HG03175 (cell line): ENCODE data around the gene CEP72.
"Not testable (repeated sequence)": the region's sequence is repeated elsewhere in the genome, so short reads cannot be mapped to it uniquely, and the experiment has no call there.

ENCODE experiments used
- ATAC-seq: cut with Tn5 transposase; IDR thresholded peaks from one replicate; pipeline ENCODE4 v1.9.1; 2021; ENCODE audit warnings: mild to moderate bottlenecking, moderate library complexity; ENCODE audit not compliant: unreplicated experiment

The CEP72 gene

DNA sequence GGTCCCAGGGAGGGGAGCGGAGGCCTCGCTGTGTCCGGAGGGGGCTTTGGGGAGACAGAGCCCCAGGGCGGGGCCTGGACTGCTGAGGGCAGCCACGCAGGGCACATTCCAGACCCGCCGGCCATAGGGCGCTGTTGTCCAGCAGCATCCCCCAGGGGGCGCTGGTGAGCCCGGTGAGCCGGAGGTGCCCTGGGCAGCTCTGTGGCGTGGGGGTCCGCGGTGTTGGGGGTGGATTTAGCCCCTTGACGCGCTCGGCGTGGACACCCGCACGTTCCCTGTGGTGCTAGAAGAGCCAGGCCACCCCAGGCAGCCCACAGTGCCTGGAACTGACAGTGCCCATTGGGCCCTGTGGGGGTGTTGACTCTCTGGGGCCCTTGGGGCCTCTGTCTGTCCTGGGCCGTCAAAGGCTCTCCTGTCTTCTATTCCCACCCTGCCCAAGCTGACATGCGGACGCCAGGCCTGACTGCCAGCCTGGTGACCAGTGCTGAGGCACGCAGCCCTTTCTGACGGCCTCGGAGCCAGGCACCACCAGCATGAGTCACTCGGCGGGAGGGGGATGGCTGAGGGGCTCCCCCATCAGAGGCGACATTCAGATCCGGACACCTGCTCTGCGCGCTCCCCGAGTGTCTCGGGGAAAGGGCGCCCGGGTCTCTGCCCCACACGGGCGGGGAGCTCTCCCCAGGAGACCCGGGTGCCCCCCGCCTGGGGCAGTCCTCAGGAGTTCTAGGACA is 57.1 kb downstream of the CEP72 start:
- ATAC-seq = no peak

DNA sequence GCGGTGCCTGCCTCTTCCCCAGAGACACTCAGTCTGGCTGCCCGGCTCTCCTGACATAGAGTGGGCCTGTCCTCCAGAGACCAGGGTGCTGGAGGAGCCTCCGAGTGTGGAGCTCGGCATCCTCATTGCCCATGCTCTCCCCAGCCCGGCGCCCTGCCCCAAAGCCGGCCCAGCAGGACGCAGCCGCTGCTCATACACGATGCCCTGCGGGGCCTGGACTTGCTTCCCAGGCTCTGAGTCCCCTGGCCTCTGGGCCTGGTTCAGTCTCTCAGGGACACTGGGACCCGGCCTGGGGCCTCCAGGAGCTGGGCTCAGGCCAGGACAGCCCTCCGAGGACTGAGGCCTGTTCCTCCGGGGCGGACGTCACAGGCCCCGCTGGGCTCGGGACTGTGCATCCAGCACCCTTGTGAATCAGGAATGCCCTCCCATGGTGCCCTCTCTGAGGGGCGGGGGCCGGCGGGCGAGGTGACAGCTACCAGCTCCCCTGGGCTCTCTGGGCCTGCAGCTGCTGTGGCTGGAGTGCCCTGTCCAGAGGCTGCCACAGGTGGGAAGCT is 57.8 kb downstream of the CEP72 start:
- no peak for ATAC-seq

DNA sequence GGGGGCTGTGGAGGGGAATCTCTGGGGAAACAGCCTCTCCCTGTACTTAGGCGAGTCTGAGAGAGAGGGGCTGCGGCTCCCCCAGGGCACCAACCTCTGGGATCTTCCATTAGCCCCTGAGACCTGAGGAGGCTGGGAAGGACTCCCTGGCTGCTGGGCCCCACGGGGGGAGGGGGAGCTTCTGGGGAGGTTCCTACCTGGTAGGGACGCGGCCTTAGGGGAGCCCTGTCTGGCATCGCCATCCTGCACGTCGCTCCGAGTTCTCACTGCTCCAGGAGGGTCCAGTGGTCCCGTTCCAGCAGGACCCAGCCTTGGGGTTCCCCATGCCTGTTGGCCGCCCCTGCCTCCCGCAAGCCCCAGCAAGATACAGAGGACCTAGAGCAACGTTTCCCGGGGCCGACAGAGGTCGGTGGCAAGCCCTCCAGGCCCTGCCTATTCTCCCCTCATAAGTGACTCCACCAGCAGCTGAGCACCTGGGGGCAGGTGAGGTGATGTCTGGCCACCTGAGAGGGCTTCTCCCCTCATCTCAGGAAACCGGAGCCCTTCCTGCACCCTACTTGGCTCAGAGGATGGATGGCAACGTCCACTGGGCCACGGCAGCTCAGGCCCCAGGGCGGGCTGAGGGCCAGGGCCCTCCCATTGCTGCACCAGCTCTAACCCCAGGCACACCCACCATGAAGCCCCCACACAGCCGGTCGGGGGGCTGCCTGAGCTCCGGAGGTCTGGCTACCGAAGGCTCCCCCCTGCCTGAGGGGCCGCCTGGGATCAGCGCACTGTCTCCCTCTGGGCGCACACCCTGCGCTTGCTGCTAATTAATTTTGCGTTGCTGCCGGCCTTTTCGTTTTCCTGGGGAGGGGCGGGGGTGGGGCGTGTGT is 58.5 kb downstream of the CEP72 start:
- no peak for ATAC-seq

DNA sequence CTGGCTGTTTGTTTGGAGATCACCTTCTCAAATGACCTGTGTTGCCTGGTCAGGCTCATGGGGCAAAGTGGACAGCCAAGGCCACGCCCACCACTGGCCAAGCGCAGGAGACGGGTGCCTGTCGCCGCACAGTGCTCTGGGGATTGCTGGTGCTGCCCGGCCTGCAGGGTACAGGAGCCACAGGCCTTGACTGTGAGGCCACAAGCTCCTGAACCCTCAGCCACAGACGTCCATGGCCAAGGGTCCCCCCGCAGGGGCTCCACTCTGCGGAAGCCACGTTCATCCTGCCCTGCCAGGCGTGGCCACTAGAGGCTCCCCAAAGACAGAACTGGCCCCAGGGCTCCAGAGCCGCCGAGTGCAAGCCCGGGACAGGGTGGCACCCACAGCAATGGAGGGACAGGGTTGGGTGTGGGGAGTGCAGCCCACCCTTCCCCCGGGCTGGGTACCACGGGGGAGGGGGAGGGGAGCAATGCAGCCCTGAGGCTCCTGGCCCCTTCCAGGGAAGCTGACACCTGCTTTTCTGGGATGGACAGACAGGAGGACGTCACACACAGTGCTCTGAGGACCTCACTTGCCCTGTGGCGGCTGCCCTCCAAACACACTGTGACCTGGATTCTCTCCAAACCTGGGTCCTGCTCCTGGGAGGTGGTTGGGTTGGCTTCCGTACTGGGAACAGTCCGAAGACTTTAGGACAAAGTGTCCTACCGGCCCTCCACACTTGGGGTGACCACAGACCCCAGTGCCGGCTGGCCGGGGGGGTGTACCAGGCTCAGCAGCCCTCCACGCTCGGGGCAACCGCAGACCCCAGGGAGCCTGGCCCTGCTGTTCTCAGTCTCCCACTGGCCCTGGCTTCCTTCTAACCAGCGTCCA is 59.6 kb downstream of the CEP72 start:
- ATAC-seq = peak; percentile 47

DNA sequence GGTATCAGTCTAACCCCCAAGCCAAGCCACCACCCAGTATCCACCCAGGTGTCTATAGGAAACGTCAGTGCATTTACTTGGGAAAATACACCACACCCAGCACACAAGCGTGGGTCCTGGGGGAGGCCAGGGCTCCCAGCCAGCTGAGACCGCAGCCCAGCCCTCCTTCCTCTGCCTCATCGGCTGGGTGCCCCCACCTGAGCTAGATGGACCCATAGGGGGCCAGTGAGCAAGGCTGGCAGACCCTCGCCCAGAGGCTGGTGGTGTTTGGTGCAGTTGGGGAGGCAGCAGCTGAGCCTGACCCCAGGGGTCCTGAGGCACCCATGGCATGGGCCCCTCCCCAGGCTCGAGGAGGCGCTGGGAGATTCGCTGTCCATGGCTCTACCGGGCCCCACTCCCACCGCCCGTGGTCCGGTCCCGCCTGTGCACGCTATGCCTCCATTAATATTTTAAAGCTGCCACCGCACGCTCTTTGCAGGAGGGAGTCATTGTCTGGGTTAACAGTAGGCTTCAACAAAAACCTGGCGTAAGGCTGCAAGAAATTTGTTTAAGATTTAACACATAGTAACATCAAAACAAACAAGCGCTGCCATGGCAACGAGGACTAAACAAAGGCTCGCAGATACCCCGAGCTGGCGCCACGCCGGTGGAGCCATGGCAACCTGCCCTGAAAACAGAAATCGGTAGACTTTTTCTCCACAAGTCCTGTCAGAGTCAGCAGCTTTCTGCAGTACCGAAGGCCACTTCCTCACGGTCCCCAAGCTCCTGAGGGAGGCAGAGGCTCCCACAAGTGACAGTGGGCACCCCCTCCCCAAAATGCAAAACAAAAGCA is 60.4 kb downstream of the CEP72 start:
- ATAC-seq = peak; percentile 45

DNA sequence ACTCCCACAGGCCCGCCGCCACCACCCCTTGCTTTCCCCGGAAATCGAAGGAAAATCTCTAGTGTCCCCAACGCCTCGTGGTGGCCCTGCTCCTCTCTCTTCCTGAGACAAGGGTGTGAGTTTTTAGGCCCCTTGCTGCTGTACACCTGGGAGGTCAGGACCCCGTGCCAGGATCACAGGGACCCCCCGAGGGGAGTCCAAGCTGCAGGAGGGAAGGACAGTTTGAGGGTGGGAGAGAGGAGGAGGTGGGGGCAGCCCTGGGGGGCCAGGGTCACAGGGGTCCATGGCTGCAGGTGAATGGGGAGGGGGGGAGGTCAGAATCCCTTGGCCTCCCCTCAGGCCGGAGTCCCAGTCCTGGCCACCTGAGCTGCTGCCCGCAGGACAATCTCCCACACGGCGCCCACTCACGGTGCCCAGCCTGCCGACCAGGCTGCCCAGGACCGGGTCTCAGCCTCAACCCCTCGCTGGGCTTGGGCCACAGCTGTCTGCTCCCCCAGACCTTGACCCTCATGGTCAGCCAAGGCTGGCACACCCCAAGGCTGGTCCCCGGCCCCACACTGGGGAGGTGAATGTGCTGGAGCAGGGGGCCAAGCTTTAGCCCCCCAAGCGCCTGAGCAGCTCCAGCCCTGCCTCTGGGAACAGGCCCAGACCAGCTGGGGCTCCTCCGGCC is 61.2 kb downstream of the CEP72 start:
- ATAC-seq = no peak

DNA sequence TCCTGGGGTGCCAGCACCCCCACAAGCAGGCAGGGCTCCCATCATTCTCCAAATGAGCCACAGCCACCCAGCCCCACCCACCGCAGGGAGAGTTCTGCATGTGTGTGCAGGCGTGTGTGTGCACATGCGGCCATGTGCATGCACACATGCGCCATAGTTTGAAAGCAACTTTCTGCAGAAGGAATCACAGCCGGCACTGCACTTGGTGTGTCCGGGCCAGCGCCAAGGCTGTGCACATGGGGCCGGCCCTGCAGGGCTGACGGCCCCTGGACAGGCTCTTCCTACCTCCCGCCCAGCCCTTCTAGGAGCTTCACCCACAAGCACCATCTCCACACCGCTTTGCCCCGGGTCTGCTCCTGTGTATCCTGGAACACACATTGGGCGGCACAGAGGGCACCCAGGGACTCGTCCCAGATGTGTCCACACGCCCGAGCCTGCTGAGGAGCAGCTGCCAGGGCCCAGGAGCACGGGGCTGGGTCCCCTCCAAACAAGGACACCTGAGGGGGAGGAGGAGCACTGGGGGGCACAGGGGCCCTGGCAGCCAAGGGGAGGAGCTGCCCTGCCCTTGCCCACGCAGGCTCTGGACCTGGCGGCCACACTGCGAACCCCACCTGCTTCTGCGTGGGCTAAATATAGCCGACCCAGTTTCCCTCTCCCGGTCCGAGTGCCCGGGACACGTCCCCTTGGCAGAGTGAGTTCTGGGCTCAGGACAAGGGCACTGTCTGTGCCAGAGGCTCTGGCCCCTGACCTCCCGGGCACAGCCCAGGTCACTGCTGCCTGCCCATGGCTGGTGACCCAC is 61.9 kb downstream of the CEP72 start:
- no peak for ATAC-seq

DNA sequence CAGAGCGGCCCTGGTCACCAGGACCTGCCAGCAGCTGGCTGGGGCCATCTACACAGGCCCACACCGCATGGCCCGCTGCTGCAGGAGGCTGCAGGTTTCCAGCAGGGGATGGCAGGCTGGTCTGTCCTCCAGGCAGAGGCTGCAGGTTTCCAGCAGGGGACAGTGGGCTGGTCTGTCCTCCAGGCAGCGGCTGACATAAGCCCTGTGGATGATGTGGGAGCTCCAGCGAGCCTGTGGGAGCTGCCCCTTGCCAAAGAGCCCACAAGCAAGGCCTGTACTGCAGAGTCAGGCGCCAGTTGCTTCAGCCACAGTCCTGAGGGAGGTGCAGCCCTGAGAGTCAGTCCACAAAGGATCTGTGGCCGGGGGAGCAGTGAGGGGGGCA is 62.5 kb downstream of the CEP72 start:
- no peak for ATAC-seq

DNA sequence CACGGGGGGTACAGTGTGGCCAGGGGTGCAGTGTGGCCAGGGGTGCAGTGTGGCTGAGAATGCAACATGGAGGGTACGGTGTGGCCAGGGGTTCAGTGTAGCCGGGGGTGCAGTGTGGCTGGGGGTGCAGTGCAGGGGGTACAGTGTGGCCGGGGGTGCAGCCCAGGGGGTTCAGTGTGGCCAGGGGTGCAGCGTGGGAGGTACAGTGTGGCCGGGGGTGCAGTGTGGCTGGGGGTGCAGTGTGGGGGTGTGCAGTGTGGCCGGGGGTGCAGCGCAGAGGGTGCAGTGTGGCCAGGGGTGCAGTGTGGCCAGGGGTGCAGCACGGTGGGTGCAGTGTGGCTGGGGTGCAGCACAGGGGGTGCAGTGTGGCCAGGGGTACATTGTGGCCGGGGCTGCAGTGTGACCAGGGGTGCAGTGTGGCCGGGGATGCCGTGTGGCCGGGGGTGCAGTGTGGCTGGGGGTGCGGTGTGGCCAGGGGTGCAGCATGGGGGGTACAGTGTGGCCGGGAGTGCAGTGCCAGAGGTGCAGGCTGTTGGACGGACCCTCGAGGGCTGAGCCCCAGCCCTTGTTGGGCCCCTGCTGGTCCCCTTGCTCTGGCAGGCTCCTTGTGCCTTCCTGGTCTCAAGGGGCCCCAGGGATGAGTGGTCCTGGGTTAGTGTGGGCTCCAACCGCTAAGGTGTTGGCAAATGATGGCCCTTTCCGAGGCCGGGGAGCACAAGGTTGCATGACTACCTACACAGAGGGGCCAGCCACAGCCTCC is 63.2 kb downstream of the CEP72 start:
- no peak for ATAC-seq

DNA sequence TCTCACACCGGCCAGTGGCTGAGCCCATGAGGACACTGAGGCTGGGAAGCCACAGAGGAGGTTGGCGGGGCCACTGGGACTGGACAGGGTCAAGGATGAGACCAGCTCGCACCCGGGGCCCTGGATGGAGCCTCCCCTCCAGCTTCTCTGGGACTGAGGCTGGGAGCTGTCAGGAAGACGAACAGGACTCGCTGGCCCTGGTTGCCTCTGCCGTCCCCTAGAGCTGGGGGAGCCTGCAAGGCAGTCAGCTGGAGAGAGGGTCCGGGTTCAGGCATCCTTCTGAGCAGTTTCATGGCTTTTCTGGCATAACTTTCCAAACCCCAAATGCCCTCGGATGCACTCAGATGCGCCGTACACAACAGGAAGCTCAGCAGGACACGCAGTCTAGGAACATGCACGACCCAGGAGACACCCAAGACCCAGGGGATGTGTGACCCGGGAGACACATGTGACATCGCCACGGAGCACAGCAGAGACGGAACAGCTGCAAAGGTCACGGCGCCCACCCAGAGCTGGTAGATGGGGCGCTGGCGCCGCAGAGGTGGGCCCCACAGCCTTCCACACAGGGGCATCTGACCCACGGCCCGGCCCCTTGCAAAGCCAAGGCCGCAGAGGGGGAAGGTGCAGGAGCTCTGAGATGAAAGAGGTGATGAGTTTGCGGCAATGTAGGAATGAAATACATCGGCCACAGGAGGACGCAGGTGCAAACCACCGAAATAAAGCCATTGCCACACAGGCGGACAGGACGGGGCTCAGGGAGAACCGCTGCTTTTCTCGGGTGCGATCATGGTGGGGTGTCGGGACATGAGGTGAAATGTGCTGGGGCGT is 63.9 kb downstream of the CEP72 start:
- no peak for ATAC-seq

DNA sequence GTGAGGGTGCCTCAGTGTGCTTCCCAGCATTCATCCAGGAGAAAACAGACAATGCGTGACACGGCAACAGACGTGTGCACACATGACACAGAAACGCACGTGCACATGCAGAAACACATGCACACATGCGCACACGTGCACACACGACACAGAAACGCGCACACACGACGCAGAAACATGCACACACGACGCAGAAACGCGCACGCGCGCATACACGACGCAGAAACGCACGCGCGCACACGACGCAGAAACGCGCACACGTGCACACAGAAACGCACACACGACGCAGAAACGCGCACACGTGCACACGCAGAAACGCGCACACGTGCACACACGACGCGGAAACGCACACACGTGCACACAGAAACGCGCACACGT is 64.5 kb downstream of the CEP72 start:
- no peak for ATAC-seq

DNA sequence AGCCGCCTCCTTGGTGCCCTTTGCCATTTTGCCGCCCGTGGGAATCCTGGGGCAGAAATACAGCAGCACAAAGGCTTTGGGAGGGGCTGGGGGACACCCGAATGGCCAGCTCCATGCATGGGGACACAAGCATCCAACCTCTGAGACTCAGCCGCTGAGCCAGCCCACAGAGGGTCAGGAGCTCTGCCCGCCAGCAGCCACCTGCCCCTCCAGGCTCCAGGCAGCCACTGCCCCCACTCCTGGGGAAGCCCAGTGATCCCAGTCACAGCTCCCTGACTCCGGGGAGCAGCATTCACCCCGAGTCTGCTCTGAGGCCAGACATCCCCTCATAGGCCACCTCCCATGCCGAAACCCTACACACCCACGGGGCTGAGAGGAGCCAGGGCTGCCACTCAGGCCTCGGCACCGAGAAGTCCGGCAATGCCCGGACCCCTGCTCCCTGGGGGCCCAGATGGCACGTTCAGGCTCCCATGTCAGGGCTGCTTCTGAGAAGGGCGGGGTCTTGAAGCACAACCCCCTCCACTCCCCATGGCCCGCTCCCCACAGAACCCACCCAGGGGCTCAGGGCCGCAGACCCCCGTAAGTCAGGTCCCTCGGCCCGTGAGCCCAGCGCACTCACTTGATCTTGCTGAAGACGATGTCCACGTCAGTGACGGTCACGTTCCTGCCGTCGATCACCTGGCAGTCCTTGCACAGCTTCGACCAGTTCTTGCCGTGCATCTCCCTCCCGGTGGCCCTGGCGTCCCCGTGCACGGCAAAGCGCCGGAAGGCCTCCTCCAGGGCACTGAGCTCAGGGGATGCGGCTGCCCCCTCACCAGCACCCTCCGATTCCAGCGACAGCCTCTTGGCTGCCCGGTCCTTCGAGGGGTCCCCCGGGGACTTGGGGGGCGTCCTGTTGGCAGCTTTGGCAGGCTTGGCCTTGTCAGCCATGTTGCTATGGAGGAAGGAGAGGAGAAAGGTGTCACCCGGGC is 65.3 kb downstream of the CEP72 start:
- ATAC-seq = no peak

DNA sequence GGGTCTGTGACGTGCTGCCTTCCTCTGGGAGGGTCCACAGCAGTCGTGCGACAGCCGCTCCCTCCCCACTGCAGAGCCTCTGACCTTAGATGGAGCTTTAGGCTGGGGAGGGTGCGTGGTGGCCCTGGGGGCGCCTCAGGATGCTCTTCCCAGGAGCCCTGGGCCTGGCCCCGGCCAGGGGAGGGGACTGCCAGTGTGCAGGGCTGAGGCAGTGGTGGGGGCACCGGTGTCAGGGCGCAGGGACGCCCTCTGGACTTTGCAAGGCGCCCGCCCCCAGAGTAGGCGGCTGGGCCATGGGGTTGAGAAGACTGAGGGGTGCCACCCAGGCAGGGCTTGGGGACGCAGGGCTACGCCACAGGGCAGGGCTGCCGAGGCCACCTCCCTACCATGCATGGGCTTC is 66.4 kb downstream of the CEP72 start:
- ATAC-seq = not testable (repeated sequence)

DNA sequence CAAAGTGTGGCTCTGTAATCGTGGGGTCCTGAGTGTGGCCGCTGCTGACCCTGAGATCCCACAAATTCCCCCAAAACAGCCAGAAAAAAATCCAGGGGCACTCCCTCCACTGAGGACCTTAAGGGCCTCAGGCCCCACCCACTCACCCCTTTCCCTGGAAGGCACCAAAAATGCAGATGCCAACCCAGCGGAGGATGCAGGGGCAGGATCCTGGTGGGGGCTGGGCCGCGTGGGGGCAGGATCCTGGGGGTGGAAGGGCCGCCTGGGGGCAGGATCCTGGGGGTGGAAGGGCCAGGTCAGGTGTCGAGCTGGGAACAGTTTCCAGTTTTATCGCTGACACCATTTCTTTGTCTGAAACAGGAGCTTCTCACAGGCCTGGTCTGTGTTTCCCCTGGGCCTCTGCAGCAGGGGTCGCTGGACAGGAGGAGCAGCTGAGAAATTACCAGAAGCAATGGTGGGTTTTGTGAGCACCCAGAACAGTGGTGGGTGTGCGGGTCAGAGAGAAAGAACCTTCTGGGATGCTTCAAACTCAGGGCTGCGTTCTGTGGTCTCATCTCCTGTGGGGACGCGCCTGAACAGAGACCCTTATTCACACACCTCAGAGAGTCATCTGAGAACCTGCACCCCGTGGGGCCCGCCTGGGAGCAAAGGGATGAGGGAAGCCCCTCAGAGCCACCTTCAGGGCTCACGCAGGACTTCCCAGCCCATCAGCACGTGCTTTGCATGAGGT is 67.2 kb downstream of the CEP72 start:
- ATAC-seq = not testable (repeated sequence)

DNA sequence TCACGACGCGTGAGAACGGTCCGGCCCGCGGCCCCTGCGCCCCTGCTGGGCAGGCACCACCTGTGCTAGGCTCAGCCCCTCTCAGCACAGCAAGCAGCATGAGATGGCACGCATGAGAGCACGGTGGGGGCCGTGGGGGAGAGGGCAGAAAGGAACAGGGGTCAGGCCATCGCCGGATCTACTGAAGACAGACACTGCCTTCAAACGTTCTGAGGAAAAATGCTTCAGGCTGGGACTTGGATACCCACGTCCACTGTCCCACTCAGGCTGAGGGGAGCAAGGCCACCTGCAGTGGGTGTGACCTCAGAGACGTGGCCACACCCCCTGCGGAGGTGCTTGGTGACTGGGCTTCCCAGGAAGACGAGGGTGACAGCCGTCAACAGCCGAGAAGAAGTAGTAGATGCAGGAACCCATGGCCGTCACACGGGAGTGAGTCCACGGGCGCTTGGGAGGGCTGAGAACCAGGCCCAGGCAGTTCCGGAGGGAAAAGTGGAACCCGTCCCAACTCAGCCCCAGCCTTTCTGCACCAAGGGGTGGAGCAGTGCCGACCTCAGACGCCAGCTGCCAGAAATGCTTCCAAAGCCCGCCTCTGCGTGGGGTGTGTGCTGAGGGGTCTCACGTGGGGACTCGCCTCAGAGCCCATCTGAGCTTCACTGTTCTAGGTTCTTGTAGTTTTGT is 68.1 kb downstream of the CEP72 start:
- ATAC-seq = not testable (repeated sequence)
